OCI-LY3 (cell line): ENCODE measurements around the gene HOXB3.

Source experiments
- H2AFZ ChIP-seq: fragments of 200-600, 300-600 bp; shearing (Covaris generic); 2 replicates; pipeline ENCODE4 v1.6.0; 2014; ENCODE audit warnings: antibody characterized with exemption, low read depth, low read length
- H3K27ac ChIP-seq: fragments of 200-600, 300-600 bp; sonication (generic); 2 replicates; pipeline ENCODE4 v1.5.1; 2014; ENCODE audit warnings: mild to moderate bottlenecking, low read length, moderate library complexity, mixed read lengths
- H3K27me3 ChIP-seq: fragments of 200-600, 300-600 bp; sonication (generic); 2 replicates; pipeline ENCODE4 v1.6.1; 2014; ENCODE audit warnings: low read depth, low read length, mixed read lengths
- H3K36me3 ChIP-seq: fragments of 200-600, 300-600 bp; sonication (generic); replicated peaks from 2 replicates; pipeline ENCODE3; 2014; ENCODE audit warnings: low read depth, low read length, mixed read lengths
- H3K4me1 ChIP-seq: fragments of 300-600, 200-600 bp; sonication (generic); 2 replicates; pipeline ENCODE4 v1.6.1; 2014; ENCODE audit warnings: low read length, mixed read lengths
- H3K4me2 ChIP-seq: fragments of 200-600, 300-600 bp; sonication (generic); 2 replicates; pipeline ENCODE4 v1.6.1; 2014; ENCODE audit warnings: low read length, mixed read lengths
- H3K4me3 ChIP-seq: fragments of 300-600, 200-600 bp; sonication (generic); 2 replicates; pipeline ENCODE4 v1.5.1; 2014; ENCODE audit warnings: antibody characterized with exemption, mild to moderate bottlenecking, low read length, moderate library complexity
- H3K79me2 ChIP-seq: fragments of 300-600, 200-600 bp; shearing (Covaris generic); 2 replicates; pipeline ENCODE4 v1.6.1; 2014; ENCODE audit warnings: mild to moderate bottlenecking, low read length, mixed read lengths
- H3K9ac ChIP-seq: fragments of 300-600, 200-600 bp; shearing (Covaris generic); 2 replicates; pipeline ENCODE4 v1.6.0; 2014; ENCODE audit warnings: mild to moderate bottlenecking, low read length, moderate library complexity
- H3K9me3 ChIP-seq: fragments of 200-600, 300-600 bp; shearing (Covaris generic); 2 replicates; pipeline ENCODE4 v1.6.1; 2014; ENCODE audit warnings: low read length, mixed read lengths; ENCODE audit not compliant: insufficient read depth
- H4K20me1 ChIP-seq: fragments of 200-600, 300-600 bp; sonication (generic); 2 replicates; pipeline ENCODE4 v1.6.1; 2016; ENCODE audit warnings: low read length, mixed read lengths; ENCODE audit not compliant: insufficient read depth
- CTCF ChIP-seq: fragments of 200-600, 300-600 bp; sonication (generic); IDR thresholded peaks from 2 replicates; pipeline ENCODE4 v1.5.1; 2014; ENCODE audit warnings: antibody characterized with exemption, low read length, low read depth
- EZH2phosphoT487 ChIP-seq: fragments of 200-600 bp; shearing (Covaris generic); IDR thresholded peaks from 2 replicates; pipeline ENCODE4 v1.6.1; 2018; ENCODE audit warnings: antibody characterized with exemption, mixed run types, low read depth

HOXB3 gene

GRCh38 chr17:48568499-48569239, 21.4 kb downstream of the HOXB3 start:
- H3K36me3 ChIP-seq, result peaks cover 44% of the 10 kb centered on the region
- TF ChIP-seq CTCF, result no peak
- TF ChIP-seq EZH2phosphoT487, result no peak
- no peaks in the 10 kb centered on the region for H3K9me3 ChIP-seq
- no peak overlapping the region for H3K4me3 ChIP-seq
- H3K79me2 ChIP-seq, result peaks cover 44% of the 10 kb centered on the region
- peaks cover 17% of the 10 kb centered on the region for H3K4me1 ChIP-seq
- no peak overlapping the region for H2AFZ ChIP-seq
- no peak overlapping the region for H3K9ac ChIP-seq
- no peak overlapping the region for H3K27ac ChIP-seq
- no peaks in the 10 kb centered on the region for H3K27me3 ChIP-seq
- no peak overlapping the region for H3K4me2 ChIP-seq
- peaks cover 4% of the 10 kb centered on the region; the same call in 1 of the 2 replicates for H4K20me1 ChIP-seq

DNA sequence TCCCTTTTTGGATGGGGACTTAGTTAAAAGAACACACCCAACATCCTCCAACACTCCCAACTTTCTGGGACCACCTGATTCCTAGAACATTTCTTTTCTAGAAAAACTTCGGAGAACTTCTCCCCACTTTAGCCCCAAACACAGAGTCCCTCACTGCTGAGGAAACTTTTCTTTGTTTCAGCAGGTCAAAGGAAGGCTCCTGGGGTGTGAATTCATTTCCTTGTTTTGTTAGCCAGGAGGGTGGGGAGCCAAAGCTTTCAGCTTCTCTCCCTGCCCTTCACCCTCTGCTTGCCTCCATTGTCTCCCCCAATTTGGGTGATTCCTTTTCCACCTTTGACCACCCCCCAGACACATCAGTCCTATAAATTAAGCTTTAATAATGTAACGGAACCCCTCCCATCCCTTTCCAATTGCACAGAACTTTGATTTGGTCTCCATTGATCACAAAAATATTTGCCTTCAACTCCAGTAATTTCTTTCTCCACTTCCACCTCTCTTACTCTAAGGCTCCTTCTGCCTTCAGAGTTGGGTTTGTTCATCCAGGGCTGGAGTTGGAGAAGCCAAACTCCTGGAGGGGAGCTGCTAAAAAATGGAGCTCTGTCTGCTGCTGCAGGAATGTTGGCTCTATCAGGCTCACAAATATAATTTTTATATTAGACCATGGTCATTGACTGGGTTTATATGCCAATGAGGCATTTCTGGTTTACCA, 22.2 kb downstream of the HOXB3 start:
- no peak overlapping the region for H3K27ac ChIP-seq
- H3K79me2 ChIP-seq, result peaks cover 48% of the 10 kb centered on the region
- H3K4me2 ChIP-seq, result no peak overlapping the region
- H3K4me1 ChIP-seq, result peaks cover 20% of the 10 kb centered on the region
- no peaks in the 10 kb centered on the region for H3K27me3 ChIP-seq
- H4K20me1 ChIP-seq, result peaks cover 4% of the 10 kb centered on the region; the same call in 1 of the 2 replicates
- H2AFZ ChIP-seq, result no peak overlapping the region
- H3K4me3 ChIP-seq, result no peak overlapping the region
- no peaks in the 10 kb centered on the region for H3K9me3 ChIP-seq
- H3K36me3 ChIP-seq, result peaks cover 48% of the 10 kb centered on the region
- no peak overlapping the region for H3K9ac ChIP-seq
- TF ChIP-seq CTCF, result no peak
- TF ChIP-seq EZH2phosphoT487, result no peak

- Histone ChIP-seq H3K36me3 (peaks cover 44% of the 10 kb centered on the region), H3K4me2 (no peak overlapping the region), H4K20me1 (peaks cover 4% of the 10 kb centered on the region; the same call in 1 of the 2 replicates), H3K9ac (no peak overlapping the region), H3K4me3 (no peak overlapping the region), H3K27me3 (no peaks in the 10 kb centered on the region), H3K4me1 (peaks cover 26% of the 10 kb centered on the region), H2AFZ (no peak overlapping the region), H3K27ac (no peak overlapping the region), H3K79me2 (peaks cover 54% of the 10 kb centered on the region), H3K9me3 (no peaks in the 10 kb centered on the region)
- no peak for TF ChIP-seq EZH2phosphoT487
- no peak for TF ChIP-seq CTCF
Observed at GRCh38 chr17:48567209-48567608, 22.8 kb downstream of the HOXB3 start.

DNA sequence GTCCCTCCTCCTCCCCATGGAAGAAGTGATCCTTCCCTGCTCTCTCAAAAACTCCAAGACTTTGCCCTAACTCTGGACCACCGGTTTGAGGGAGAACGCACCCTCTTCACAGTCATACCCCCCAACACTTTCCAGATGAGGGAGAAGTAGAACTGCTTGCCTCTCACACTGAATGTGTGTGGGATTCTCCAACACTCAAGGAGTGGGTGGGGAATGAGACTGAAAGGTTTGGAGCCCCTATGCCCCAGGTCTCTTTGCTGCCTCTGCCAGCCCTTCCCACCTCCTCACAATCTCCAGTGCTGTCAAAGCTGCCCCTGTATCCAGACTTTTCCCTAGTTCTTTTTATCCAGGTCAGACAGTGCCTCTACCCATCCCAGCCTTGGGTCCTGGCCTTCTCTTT, 23.3 kb downstream of the HOXB3 start:
- Histone ChIP-seq H3K4me3 (no peak overlapping the region), H3K4me2 (no peak overlapping the region), H3K79me2 (peaks cover 55% of the 10 kb centered on the region), H3K4me1 (peaks cover 31% of the 10 kb centered on the region), H3K27ac (no peak overlapping the region), H4K20me1 (peaks cover under 1% of the 10 kb centered on the region; the same call in 1 of the 2 replicates), H2AFZ (no peak overlapping the region), H3K27me3 (no peaks in the 10 kb centered on the region), H3K9me3 (no peaks in the 10 kb centered on the region), H3K36me3 (peaks cover 39% of the 10 kb centered on the region), H3K9ac (no peak overlapping the region)
- TF ChIP-seq EZH2phosphoT487, result no peak
- TF ChIP-seq CTCF, result no peak
